H4 (cell line): ENCODE measurements around the gene FUT1. TPM values are rescaled to one million over a fixed set of nuclear protein-coding genes. Genes with fewer than 3 reads are reported as not detected.
A peak's percentile ranks its signal among the peaks of the same experiment; 100 is the strongest.
"Not testable (repeated sequence)": the region's sequence is repeated elsewhere in the genome, so short reads cannot be mapped to it uniquely, and the experiment has no call there.

Experiments used
- DNase-seq: peaks from one replicate; pipeline ENCODE4 v3.0.0-alpha.2; 2015; ENCODE audit warnings: low spot score
- total RNA-seq: library from RNA; depleted of rRNA; stranded (reverse); fragments of >200 nt; shearing (Covaris generic); gene quantifications from 2 replicates; pipeline ENCODE4 v1.2.3, GENCODE V29; 2014; rRNA removed

FUT1 gene
- total RNA-seq = 0.25 TPM in 1 of 2 replicates, not detected in the other

DNA sequence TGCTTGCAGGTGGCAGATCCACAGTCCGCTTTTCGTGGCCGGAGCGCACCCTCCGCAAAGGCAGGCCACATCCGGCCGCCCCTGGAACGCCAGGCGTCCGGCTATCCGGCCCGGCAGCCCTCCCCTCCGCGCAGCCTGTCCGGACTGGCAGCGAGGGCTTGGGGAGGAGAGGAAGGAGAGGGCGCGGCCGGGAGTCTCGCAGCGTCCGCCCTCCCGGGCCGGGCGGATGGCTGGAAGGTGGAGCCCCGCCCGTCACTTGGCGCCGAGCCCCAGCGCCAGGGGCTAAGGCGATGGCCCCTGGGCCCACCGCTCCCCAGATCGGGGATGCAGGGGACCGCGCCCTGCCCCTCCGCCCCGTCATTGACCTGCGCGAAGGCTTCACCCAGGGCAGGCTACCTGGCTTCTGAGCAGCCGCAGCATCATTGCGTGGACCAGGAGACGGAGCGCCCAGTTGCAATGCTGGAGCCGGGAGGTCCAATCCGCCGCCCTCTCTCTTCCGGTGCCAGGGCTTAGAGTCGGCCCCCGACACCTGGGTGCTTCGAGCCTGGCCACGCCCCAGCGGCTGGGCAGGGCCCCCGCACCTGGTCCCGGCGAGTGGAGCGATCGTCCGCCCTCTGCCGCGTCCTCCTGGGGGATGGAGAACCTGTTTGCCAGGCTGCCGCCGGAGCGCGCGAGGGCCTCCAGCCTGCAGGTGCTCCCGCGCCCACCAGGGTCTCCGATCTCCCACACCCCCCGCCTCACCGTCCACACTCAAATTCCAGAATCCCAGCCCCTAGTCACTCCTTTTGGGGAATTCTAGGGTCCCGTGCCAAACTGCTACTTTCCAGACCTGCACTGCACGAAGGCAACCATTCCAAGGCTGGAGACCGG lies at the start of gene FUT1:
FUT1 (minus strand) TSS at position 146 of the 870 bp plus-strand sequence. CDS start 1,360 bp downstream, outside the sequence.
- DNase-seq = no peak

DNA sequence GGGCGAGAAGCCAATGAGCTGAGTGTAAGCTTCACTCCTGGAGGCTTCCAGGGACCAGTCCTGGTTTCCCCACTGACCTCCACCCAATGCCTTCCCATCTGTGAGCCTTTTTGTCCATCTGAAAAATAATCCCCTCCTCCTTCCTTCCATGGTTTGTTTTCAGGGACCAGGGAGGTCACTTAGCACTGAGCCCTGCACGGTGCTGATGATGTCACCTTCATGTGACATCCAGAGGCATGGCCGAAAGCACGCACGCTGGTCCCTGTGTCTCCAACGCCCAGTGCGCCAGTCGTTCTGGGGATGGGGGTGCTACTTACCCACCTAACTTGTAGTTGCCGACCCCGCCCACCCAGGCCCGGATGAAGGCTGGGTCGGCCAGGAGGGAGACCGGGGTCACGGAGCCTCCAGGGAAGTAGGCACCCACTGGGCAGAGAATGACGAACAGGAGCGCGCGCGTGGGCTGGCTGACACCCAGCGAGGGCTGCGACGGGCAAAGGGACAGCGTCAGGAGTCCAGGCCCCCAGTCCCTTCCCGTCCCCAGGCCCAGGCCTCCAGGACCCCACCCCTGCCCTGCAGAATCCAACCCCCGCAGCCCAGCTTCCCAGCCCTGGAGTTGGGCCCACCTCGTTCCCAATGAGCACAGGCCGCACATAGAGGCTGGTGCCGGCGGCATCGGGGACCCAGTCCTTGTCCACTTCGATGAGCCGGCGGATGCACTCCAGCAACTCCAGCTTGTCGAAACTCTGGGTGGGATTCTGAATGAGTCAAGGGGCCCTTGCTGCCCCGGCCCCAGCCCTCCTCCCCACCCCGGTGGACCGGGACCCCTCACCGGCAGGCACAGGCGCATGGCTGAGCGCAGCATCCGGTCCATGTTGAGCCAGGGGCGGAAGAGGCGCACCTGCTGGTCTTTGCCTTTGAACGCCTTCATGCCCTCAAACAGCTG lies 47.2 kb upstream of the FUT1 start:
- DNase-seq = no peak

DNA sequence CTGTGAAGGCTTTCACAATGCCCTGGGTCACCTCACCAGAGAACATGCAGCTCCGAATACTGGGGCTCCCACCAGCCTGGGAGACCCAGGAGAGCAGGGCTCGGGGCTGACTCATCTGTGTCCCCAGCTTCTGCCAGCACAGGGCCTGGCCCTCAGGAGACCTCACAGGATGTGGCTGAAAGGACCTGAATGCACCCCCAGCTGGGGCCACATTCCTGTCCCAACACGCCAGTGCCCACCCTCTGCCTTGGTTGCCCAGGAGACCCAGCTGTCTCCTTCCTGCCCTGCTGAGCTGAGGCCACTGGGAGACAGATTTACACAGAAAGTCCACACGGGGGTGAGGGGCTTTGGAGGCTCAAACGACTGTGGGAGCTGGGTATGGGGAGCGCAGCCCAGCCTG lies 46.5 kb upstream of the FUT1 start:
- DNase-seq = no peak

DNA sequence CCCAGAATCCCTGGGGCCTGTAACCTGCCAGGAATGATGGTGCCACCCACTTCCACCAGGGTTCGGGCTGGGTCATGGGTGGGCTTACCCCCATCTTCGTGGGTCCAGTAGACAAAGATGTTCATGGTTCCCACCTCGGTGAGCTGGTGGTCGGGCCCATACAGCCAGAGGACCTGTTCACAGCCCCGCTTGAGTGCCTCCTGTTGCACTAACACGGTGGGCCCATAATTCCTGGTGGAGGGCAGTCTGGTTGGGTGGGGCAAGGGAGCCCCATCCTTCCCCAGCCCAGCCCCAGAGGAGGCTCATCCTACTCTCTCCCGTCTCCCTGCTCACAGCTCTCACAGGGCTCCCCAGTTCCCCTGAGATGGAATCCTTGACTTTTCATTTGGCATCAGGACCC lies 44.7 kb upstream of the FUT1 start:
- no peak for DNase-seq

DNA sequence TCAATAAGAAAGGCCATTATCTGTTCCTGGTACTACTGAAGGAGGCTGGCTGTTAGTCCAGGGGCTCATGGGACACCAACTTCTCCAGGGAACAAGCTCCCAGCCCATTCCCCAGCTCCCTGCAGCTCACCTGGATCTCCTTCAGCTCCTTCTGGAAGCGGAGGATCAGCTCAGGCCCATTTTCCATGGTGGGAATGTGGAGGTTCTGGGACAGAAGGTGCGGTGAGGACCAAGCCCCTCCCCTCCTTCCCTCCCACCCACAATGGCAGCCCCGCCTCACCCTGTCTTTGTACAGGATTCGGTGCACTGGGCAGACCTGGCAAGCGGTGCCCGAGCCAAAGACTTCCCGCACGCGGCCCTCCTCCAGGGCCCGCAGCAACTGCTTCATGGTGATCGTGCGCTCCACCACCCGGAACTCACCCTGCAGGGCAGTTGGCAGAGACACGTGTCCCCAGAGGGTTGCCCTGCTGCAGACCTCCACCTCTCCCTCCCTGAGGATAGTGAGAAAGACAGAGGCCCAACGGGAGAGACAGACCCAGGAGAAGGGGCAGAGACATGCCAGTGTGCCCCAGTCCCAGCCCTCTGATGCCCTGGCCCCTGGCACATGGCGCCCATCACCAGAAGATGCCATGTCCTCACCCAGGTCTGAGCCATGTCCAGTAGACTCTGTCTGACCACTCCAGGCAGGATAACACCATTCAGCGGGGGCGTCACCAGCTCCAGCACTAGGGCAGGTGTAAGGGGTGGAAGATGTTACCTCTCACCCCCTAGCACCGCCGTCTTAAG lies 44.0 kb upstream of the FUT1 start:
- no peak for DNase-seq

DNA sequence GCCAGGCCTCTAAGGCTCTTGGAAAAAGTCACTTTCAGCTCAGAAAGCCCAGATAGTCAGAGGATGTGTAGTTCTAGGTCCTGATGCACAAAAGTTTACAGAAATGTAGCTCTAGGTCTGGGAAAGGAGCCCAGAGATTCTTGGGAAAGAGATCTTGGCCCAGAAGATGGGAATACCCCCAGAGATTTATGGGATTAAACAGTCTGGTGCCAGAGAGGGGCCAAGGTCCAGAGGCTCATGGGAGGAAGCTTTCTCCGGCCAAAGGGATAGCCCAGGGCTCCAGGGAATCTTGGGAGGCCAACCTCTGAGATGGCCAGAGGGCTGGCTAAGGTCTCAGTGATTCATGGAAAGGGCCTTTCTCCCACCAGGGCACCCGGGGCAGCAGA lies 43.2 kb upstream of the FUT1 start:
- no peak for DNase-seq

DNA sequence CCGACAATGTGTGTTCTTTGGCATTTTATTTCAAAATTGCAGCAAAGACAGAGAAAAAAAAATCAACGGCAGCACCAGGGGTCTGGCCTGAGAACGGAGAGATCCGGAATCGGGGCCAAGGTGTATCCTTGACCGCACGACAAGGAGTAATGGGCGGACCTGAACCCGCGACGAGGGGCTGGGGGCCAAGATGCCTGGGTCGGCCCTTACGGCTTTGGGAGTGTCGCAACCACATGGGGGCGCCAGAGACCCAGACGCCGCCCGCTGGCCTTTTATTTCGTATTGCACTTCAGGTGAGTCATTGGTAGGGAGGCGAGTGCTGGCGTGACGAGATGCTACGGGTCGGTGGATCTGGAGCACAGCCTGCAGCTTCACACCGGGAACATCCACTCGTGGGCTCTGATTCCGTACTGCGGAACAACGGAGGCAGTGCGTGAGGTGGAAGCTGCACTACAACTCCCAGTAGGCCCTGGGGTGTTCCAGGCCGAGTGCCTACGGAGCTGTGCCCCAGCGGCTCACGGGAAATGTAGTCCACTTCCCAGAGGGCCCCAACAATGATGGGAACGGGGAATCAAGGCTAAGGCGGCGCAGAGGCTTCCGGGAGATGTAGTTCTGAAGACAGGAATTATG lies 42.7 kb upstream of the FUT1 start:
- peak; percentile 96 for DNase-seq

DNA sequence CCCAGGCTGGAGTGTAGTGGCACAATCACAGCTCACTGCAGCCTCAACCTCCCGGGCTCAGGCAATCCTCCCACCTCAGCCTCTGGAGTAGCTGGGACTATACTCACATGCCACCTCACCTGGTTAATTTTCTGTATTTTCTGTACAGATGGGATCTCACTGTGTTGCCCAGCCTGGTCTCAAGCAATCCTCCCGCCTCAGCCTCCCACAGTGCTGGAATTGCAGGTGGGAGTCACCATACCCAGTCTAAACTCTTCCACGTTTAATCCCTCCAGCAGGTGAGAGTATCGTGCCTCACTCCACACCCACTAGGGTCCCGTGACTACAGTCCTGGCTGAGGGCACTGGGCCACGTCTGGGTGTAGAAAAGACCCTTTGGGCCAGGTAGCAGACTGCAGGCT lies 41.9 kb upstream of the FUT1 start:
- DNase-seq = no peak

DNA sequence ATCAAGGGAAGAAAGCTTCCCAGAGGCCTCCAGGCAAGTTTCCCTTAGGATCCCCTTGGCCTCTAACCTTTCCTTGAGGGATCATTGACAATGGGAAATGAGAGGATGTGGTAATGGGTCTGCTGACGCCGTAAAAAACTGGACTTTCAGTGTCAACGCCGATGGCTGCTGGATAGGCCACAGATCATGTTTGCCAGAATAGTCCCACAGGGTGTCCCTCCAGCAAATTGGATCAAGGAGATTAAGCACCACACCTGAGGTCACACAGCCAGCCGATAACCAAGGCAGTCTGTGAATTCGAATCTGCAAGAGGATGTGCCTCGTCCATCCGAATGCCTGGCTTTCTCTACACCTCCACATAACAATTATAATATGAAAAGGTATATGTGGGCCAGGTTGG lies 40.8 kb upstream of the FUT1 start:
- DNase-seq = no peak

DNA sequence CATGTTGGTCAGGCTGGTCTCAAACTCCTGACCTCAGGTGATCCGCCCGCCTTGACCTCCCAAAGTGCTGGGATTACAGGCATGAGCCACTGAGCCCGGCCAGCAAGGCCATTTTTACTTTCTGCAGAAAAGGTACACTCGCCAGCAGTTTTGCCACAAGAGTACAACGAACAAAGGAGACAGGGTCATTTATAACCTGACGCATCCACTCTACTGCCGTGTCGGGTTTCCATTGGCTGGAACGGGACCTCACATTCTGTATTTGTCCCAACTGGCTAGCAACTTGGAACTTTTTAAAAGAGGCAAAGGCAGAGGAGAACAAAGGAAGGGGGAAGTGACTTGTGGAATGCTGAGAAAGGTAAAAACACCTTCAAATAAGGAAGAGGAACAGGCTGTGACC lies 34.9 kb upstream of the FUT1 start:
- DNase-seq = not testable (repeated sequence)

DNA sequence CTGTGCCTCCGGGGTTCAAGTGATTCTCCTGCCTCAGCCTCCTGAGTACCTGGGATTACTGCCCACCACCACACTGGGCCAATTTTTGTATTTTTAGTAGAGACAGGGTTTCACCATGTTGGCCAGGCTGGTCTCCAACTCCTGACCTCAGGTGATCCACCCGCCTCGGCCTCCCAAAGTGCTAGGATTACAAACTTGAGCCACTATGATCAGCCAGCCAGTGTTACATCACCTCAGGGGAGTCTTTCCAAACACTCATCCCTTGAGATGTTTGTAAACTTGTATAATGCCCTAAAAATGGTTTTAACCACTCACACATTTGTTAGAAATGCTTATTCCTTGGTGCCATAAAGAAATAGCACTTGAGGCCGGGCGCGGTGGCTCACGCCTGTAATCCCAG lies 34.0 kb upstream of the FUT1 start:
- not testable (repeated sequence) for DNase-seq

DNA sequence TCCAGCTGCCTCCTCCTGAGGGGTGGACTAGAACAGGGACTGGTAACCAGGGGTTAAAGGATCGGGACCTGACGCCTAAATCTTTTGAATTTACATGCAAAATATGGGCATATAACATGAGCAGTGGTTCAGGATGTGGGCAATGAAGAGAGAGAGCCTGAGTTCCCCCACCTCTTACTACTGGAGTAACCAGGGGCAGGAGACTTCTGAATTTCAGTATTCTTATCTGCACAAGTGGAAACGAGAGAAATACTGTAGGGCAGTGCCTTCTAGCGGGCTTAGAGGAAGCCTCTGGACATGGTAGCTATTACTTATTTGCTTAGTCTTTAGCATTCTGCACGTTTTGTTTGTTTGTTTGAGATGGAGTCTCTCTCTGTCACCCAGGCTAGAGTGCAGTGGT lies 32.1 kb upstream of the FUT1 start:
- DNase-seq = no peak

DNA sequence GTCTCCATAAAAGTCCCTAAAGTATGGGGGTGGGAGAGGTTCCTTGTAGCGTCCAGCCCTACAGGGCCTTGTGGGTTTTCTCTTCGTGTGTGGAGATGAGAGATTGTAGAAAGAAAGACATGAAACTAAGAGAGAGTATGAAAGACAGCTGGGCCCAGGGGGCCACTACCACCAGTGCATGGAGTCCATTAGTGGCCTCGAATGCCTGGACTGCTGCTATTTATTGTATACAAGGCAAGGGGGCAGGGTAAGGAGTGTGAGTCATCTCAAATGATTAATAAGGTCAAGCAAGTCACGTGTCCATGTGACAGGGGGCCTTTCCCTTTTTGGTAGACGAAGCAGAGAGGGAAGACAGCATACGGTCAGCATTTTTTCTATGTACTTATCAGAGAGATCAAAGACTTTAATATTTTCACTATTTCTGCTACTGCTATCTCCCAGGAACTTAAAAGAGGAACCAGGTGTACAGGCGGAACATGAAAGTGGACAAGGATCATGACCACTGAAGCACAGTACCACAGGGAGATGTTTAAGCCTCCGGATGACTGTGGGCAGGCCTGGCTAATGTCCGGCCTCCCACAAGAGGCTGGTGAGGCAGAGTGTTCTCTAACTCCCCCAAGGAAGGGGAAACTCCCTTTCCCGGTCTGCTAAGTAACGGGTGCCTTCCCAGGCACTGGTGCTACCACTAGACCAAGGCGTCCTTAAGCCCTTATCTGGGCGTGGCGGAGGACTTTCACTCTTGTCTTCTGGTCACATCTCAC lies 28.4 kb upstream of the FUT1 start:
- peak; percentile 59 for DNase-seq

DNA sequence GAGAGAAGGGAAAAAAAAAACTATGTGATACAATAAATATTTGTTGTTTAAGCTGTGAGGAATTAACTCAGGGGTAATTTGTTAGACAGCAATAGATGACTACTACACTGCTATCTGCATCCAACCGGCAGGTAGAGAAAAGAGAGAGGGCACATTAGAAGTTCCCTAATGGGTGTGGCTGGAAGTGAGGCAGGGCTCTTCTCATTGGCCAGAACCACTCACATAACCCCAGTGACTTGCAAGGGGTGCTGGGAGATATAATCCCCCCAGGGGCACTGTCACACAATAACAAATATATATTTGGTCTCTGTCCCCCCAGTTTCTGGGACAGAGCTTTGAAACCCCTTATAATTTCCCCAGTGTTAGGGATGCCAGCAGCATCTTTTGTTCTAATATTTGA lies 27.2 kb upstream of the FUT1 start:
- no peak for DNase-seq

DNA sequence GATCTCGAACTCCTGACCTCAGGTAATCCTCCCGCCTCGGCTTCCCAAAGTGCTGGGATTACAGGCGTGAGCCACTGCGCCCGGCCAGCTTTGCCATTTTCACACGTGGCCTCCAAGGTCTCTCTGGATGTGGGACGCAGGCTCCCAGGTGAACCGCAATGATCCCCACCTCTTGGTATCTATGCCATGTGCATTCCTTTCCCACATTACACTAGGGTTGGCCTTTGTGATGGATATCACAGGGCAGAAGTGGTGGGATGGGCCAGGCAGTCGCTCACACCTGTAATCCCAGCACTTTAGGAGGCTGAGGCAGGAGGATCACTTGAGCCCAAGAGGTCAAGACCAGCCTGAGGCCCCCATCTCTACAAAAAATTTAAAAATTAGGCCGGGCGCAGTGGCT lies 25.3 kb upstream of the FUT1 start:
- no peak for DNase-seq

DNA sequence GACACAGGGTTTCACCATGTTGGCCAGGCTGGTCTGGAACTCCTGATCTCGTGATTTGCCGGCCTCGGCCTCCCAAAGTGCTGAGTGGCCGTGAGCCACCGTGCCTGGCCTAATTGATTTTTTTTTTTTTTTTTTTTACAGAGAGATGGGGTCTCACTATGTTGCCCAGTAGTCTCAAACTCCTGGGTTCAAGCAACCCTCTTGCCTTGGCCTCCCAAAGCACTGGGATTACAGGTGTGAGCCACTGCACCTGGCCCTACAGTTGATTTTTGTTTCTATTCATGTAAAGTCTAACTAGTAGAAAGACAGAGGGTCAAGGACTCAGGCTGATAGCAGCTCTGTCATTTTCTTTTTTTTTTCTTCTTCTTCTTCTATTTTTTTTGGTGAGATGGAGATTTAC lies 24.7 kb upstream of the FUT1 start:
- no peak for DNase-seq

DNA sequence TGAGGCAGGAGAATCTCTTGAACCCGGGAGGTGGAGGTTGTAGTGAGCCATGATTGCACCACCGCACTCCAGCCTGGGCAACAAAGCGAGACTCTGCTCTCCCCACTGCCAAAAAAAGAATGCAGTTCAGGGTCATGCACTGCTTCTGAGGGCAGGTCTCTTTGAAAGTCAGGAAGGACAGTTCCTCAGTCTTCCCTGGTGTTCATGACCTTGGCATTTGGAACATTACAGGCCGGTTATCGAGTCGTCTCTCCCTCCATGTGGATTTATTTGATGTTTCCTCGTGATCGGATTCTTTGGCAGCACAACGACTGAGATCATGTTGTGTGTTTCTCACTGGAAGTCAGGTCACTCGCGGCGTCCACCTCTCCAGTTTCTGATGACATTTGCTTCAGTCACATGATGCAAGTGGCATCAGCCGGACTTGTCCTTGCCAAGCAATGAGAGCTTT lies 20.1 kb upstream of the FUT1 start:
- DNase-seq = no peak

DNA sequence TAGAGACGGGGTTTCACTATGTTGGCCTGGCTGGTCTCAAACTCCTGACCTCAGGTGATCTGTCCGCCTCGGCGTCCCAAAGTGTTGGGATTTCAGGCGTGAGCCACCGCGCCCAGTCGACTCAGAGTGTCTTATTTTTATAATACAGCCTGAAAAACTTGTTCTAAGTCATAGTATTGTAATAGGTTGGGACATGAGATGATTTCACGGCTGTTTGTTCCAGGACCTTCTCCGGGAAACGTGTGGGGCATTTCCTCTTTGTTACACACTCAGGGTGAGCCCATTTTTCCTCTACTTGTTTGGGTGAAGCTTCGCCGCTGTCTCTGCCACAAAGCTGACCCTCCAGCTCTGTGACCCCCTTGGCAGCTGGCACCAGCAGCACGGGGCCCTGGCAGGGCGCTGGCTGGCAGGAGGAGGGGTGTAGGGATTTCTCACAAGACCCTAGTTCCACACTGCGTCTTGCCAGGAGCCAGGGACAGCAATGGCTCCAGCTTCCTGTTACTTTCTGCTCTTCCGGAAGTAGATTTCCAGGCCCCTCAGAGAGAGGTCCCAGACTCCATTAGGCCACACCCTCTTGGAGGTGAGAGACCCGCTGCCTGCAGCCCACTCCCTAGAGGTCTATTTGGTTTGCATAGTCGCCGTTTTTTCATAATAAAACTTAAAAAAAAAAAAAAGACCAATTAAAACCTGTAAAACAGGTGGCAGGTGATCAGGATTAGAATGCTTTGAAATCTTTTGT lies 18.5 kb upstream of the FUT1 start:
- no peak for DNase-seq

DNA sequence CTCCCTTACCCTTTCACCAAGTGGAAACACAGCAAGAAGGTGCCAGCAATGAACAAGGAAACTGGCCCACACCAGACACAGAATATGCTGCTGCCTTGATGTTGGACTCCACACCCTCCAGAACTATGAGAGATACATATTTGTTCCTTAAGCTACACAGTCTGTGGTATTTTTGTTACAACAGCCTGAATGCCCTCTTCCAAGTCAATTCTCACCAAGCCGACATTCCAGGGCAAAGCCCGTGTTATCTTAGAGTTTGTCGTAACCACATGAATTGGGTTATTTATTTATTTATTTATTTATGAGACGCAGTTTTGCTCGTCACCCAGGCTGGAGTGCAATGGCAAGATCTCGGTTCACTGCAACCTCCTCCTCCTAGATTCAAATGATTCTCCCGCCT lies 17.8 kb upstream of the FUT1 start:
- no peak for DNase-seq
